Choroid plexus epithelial cell (primary cell): Measurements from ENCODE around the gene CCNT1.

Experiments
- DNase-seq: peaks from one replicate; pipeline ENCODE4 v3.0.0-alpha.2; 2010; ENCODE audit warnings: low read depth
- H3K4me3 ChIP-seq: 2 replicates; pipeline ENCODE4 v1.5.1; 2011; ENCODE audit warnings: low read depth, mild to moderate bottlenecking, control low read depth, low read length, moderate library complexity
- TF ChIP-seq, protein P1 (sequence below): conservative IDR thresholded peaks from 2 replicates; pipeline ENCODE4 v1.5.1; 2011; ENCODE audit warnings: low read depth, mild to moderate bottlenecking, control low read depth, inconsistent platforms, low read length, moderate library complexity

Gene CCNT1

DNA sequence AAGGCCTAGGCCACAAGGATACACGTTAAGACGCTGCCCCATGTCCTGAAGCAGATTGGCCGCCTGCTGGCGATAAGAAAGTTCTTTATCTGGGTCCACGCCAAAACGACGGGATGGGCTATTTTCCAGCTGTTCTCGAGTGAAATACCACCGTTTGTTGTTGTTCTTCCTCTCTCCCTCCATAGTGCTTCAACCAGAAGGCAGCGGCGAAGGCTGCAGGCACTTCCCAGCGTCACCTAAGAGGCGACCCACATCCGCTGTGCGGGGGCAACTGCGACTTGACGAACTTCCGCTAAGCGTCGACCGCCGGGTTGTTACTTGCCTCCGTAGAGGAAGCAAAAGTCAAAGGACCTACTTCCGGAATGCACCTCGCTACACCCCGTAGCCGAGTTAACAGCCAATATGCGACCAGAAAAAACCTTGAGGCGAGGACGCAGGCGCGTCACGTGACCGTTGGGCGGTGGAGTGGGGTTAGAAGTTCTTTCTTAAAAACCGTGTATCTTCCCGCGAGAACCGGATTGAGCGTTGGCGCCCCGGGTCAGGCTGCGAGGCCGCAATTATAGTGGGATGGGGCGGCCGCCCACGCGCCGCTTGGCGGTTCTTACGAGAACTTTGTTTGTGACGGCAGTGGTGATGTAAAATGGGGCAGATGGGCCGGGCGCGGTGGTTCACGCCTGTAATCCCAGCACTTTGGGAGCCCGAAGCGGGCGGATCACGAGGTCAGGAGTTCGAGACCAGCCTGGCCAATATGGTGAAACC lies at the start of gene CCNT1:
CCNT1 (minus strand) TSS at position 215 of the 759 bp plus-strand sequence; CDS start at position 183, 32 bp downstream.
- H3K4me3 ChIP-seq = peak within 1 kb of the TSS; percentile 69
- TF ChIP-seq, protein P1, sequence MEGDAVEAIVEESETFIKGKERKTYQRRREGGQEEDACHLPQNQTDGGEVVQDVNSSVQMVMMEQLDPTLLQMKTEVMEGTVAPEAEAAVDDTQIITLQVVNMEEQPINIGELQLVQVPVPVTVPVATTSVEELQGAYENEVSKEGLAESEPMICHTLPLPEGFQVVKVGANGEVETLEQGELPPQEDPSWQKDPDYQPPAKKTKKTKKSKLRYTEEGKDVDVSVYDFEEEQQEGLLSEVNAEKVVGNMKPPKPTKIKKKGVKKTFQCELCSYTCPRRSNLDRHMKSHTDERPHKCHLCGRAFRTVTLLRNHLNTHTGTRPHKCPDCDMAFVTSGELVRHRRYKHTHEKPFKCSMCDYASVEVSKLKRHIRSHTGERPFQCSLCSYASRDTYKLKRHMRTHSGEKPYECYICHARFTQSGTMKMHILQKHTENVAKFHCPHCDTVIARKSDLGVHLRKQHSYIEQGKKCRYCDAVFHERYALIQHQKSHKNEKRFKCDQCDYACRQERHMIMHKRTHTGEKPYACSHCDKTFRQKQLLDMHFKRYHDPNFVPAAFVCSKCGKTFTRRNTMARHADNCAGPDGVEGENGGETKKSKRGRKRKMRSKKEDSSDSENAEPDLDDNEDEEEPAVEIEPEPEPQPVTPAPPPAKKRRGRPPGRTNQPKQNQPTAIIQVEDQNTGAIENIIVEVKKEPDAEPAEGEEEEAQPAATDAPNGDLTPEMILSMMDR = peak; percentile 55
- peak; percentile 100 for DNase-seq

DNA sequence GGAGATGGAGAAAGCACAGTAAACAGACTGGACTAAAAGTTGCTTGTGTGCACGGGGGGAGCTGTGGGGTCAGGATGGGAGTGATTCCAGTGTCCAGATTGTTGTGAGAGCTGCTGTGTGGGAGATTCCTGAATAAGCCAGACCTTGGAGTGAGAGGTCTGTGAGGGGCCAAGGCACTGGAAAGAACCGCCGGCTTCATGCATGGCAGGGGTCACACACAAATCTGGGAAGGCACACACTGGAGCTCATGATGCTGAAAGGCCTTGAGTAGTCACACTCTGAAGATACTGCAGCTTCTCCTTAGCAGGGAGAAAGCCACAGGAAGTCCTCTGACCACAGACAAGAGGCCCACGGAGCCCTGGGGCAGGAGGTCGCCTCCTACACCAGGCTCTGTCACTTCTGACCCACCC lies 49.3 kb upstream of the CCNT1 start:
- DNase-seq = peak; percentile 70
- no peak overlapping the region for H3K4me3 ChIP-seq
- TF ChIP-seq, protein P1 = no peak

GRCh38 chr12:48764521-48764920 lies 48.0 kb upstream of the CCNT1 start:
- no peak for DNase-seq
- H3K4me3 ChIP-seq = no peak overlapping the region
- TF ChIP-seq, protein P1 = no peak

DNA sequence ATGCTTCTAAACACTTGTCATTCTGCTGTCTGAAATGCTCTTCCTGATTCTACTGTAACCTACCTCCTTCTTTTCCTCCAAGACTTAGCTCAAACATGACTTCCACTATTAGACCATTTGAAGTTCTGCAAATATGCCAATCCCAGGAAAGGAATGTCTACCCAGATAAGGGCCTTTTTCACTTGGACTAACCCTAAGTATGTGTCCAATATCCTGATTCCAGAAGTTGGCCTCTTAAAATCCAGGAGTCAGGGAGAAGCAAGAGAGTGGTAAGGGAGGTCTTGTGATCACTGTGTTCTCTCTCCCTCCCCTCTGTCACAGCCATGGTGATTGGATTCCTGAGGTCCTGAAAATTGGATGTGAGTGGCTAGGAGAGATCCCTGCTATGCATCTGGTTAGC lies 42.2 kb upstream of the CCNT1 start:
- H3K4me3 ChIP-seq = no peak overlapping the region
- DNase-seq = no peak
- TF ChIP-seq, protein P1 = no peak

DNA sequence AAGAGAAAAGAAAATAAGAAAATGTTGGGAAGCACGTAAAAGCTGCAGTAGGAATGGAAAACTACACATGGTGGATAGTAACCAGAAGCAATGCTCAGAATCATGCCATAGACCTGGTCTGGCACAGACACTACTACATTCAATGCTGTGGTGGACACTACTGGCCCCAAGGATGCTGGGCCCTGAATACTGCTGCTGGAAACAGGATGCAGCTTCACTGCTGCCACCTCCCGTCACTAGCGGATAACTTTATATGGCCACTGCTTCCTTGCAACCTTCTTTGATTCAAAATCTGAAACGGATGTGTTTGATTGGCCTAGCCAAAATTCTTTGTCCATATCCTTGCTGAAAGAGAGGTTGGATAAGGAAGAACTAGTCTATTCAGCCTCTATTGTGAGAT lies 41.7 kb upstream of the CCNT1 start:
- peak; percentile 31 for DNase-seq
- H3K4me3 ChIP-seq = no peak overlapping the region
- TF ChIP-seq, protein P1 = peak; percentile 37

GRCh38 chr12:48750769-48751356 lies 34.4 kb upstream of the CCNT1 start:
- TF ChIP-seq, protein P1 = no peak
- no peak for DNase-seq
- H3K4me3 ChIP-seq = no peak overlapping the region
